ENCODE results near the gene APLP2. TPM values are rescaled to one million over a fixed set of nuclear protein-coding genes. Genes with fewer than 3 reads are reported as not detected.
"Not testable (repeated sequence)": the region's sequence is repeated elsewhere in the genome, so short reads cannot be mapped to it uniquely, and the experiment has no call there.

The APLP2 gene
- total RNA-seq, 2 donors from 2014 or later = 349 to 496 TPM

DNA sequence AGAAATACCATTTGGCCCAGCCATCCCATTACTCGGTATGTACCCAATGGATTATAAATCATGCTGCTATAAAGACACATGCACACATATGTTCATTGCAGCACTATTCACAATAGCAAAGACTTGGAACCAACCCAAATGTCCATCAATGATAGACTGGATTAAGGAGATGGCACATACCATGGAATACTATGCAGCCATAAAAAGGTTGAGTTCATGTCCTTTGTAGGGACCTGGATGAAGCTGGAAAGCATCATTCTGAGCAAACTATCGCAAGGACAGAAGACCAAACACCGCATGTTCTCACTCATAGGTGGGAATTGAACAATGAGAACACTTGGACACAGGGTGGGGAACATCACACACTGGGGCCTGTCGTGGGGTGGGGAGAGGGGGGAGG lies 39.0 kb downstream of the APLP2 start:
- intact Hi-C loops (cut with DNase I, micrococcal nuclease); ATAC-seq: not testable (repeated sequence)

DNA sequence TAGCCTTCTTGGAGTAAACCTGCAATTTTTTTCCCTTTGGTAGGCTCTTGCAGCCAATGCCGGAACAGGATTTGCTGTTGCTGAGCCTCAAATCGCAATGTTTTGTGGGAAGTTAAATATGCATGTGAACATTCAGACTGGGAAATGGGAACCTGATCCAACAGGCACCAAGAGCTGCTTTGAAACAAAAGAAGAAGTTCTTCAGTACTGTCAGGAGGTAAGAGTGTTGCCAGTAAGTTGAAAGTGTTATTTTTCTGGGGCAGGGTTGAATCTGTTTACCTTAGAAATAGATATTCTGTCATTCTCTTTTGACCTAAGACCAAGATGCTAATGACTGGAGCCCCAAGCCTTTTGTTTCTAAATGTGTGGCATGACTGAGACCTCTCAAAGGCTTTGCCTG lies 39.7 kb downstream of the APLP2 start:
- ATAC-seq (no peak), DNase-seq (no peak)
- intact Hi-C loops (cut with DNase I, micrococcal nuclease) = no loop called here

More for the DNA sequence above, 39.0 kb downstream of the APLP2 start:
- DNase-seq = not testable (repeated sequence)

DNA sequence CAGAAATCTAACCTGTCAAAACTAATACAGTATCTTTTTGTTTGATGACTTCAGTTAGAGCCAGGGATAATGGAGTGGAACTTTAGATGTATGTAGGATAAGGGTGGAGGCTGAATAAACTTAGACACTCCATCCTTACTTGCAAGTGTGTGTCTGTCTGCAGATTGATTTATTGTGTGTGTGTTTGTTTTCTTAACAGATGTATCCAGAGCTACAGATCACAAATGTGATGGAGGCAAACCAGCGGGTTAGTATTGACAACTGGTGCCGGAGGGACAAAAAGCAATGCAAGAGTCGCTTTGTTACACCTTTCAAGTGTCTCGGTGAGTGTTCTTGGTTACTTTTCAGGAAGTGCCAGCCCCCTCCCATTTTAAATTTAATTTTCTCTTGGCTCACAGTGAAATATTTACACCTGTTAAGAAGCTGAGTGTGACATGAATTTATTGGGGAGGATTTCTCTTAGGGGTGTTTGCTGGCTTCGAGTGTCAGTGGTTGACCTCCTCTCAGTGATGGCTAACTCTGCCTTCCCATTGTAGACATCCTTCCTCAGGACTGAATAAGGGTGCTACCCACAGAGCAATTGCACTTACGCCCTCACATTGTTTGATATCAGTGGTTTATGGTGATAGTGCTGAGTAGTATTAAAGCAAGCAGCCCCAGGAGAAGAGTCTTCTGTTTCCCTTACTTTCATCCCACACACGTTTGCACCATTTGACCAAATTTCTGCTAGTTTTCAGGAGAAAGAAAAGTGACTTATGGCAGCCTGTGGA lies 40.8 kb downstream of the APLP2 start:
- ATAC-seq = no peak
- intact Hi-C loops (cut with DNase I, micrococcal nuclease) = no loop called here
- no peak for DNase-seq

DNA sequence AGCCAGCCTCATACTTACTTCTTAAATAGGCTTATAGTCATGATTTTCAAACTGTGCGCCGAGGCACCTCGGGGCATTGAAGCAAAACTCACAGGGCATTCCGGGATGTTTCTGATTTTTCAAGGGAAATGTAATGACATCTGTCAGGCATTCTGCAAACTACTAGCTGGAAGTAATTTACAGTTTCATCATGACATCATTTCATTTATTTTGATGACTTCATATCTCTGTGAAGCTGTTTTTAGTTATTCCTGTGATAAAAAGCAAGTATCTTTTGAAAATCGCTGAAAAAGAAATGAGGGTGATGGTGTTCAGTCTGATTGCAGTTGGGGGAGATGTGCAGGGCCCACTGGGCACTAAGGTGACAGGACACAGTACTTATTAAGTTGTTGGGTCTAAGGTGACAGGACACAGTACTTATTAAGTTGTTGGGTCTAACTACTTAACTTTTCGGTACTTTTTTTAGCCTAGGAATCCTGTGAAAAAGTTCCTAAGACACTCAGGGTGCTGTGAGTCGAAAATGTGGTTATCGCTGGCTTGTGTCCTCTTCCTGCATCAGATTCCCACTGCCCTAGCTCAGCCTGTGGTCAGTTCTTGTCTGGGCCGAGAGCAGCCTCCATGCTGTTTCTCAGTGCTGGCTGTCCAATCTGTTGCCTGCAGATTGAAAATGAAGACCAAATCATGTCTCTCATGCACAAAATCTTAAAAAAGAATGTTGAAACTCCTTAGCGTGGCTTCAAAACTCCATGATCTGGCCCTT lies 42.6 kb downstream of the APLP2 start:
- intact Hi-C loops (cut with DNase I, micrococcal nuclease) = no loop called here
- no peak for ATAC-seq
- no peak for DNase-seq

DNA sequence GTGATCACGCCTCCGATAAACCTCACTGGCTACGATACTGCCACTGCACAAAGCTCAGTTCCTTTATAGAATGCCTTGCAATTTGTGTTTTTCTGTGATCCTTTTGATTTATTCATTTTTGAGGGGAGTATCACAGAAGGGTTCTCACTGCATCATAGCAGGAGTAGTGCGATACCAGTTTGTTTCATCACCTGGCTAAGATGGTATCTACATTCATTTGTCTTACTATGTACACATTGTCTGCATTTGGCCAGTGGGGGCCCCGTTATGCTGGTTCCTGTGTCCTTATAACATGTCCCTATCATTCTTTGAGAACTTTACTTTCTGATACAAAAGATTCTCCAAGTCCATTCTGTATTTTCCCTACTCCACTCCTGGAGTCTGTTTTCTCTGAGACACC lies 44.6 kb downstream of the APLP2 start:
- no peak for ATAC-seq
- intact Hi-C loops (cut with DNase I, micrococcal nuclease) = no loop called here
- no peak for DNase-seq

DNA sequence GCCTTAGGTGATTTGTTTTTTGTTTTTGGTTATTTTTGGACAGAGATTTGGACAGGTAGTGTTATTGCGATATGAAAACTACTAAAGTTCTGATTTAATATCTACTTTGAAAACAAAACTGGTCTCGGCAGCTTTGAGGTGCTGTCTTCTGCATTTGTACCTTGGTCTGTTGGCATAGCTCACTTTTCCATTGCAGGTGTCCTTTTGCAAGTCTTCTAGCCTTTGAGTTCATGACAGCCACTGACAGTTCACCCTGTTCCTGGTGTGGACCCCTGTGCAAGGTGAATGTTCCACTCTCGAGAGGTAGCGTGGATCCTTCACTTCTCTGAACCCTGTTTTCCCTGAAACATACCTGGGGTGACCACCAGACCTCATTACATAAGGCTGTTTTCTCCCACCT lies 45.0 kb downstream of the APLP2 start:
- ATAC-seq (no peak), DNase-seq (no peak)
- intact Hi-C loops (cut with DNase I, micrococcal nuclease) = no loop called here

DNA sequence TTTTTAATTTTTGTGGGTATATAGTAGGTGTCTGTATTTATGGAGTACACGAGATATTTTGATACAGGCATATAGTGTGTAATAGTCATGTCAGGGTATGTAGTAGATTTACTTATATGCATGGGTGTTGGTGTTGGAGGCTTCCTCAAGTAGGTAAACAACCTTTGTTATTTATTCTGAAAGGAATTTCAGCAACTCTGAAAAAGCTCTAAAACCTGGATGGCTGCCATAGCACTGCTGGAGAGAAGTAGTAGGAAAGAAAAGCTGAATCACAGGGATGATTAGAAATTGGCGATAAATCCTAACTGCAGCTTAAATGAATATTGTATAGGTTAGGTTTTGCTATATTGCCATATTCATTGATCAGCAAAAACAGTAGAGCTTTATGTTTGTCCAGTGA lies 45.5 kb downstream of the APLP2 start:
- DNase-seq (no peak), ATAC-seq (no peak)
- intact Hi-C loops (cut with DNase I, micrococcal nuclease) = no loop called here

DNA sequence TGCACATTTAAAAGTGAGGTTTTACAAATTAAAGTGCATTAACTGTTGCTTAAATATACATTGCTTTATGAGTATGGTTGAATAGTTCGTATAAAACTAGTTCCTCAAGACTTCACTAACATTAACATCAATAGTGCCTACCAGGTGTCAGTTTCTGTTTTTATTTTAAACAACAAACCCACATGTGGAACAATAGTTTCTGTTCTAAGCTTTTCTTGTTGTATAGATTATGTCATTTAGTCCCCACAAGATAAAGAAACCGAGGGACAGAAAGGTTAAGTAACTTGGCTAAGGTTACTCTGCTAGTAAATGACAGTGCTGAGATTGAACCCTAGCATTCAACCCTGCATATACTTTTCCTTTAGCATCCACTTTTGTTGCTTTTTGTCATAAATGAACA lies 48.5 kb downstream of the APLP2 start:
- intact Hi-C loops (cut with DNase I, micrococcal nuclease) = no loop called here
- ATAC-seq = no peak
- DNase-seq = no peak

DNA sequence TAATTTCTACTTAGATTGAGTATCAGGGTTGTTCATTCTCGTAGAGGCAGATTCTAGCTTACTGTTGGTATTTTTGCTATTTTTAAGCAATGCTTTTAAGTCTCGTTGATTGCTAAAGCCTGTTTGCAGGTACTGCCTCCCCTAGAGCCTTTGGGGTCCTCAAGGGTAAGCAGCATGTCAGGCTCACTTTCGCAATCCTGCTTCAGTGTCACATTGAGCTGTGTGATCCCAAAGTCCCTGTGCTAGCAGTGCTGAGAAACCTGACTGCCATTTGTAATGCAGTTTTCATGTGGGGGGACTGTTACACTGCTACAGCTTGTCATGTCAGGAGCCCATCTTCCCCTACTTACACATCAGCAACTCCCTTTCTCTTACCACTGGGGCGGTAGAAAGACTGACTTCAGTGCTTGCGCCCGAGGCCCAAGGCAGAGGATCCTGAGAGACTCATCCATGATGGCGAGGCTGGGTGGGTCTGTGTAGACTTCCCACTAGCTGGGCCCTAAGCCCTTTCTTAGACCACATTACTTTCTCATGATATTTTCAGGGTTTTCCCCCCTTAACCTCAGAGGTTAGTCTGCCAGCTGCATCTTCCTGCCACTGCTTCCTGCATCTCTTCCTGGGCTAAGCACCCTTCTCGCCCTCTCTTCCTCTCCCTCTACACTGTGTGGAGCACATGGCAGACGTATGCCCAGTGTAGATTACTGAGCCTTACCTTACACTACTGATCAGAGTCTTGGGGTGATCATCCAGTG lies 49.1 kb downstream of the APLP2 start:
- no peak for DNase-seq
- no peak for ATAC-seq
- intact Hi-C loops (cut with DNase I, micrococcal nuclease) = no loop called here

DNA sequence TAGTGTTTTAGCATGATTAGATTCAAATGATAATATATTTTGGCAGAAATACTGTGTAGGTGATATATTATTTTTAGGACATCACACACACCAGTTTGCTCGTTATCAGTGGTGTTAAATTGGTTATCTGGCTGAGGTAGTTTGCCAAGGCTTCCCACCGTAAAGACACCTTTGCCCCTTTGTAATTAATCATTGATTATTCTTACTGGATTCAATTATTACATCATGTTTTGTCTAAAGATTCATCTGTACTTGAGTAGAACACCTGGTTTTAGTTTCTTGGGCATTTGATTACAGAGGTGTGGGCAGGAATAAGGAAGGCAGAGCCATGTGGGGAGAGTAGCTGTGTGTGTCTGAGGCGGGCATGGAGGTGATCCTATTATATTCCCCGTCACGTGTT lies 50.4 kb downstream of the APLP2 start:
- intact Hi-C loops (cut with DNase I, micrococcal nuclease) = loop anchor here in 1 of 2 donors (10.0 kb wide), 1 partner anchor 45 kb away; no protein-coding TSS in a partner anchor
- no peak for DNase-seq
- no peak for ATAC-seq

DNA sequence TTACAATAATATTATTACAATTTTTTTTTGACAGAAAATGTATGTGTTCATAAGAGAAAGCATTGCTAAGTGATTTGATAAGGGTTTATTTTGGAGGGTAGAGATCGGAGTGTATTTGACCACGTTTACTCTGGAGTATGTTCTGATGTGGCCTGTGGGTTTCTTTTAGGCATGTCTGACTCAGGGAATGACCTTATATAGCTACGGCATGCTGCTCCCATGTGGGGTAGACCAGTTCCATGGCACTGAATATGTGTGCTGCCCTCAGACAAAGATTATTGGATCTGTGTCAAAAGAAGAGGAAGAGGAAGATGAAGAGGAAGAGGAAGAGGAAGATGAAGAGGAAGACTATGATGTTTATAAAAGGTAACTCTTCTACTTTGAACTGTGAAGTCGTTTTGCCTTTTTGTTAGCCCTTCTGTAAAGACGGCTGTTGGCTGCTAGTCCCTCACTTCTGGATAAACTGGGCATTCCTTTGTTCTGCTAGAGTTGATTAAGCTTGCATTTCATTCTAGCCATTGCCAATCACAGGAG lies 51.8 kb downstream of the APLP2 start:
- ATAC-seq = no peak
- no peak for DNase-seq
- intact Hi-C loops (cut with DNase I, micrococcal nuclease) = loop anchor here in 1 of 2 donors (10.0 kb wide), 1 partner anchor 47 kb away; no protein-coding TSS in a partner anchor

DNA sequence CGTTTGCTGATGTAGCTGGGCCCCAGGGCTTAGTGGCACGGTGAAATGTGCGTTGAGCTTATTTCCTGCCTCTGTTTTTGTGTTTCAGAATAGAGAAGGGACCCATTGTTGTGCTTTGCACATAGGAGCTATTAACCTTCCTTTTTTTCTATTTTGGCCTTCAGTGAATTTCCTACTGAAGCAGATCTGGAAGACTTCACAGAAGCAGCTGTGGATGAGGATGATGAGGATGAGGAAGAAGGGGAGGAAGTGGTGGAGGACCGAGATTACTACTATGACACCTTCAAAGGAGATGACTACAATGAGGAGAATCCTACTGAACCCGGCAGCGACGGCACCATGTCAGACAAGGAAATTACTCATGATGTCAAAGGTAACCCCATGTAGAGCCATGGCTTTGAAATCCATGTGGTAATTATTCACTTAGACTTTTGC lies 52.5 kb downstream of the APLP2 start:
- ATAC-seq (no peak), DNase-seq (no peak)
- intact Hi-C loops (cut with DNase I, micrococcal nuclease) = loop anchor here in 1 of 2 donors (10.0 kb wide), 1 partner anchor 47 kb away; no protein-coding TSS in a partner anchor

DNA sequence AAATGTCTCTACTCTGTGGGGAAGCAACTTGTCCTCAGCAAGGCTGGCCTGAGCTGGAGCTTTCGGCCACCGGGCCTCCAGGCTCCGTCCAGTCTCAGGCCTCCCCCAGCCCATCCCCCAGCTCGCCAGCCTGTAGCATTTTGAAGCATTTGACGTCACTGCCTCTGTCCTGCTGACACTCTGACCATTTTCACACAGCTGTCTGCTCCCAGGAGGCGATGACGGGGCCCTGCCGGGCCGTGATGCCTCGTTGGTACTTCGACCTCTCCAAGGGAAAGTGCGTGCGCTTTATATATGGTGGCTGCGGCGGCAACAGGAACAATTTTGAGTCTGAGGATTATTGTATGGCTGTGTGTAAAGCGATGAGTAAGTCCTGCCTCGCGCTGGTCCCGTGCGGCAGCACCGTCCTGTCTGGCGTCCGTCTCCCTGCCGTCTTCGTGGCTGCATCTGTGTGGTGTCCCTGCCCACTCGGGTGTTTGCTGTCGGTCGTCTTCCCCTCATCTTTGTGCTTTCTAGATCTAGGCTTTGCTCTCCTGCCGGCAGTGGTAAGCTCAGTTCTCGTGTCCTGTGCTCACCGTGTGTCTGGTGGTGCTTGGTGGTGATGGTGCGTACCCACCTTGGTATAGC lies 53.8 kb downstream of the APLP2 start:
- intact Hi-C loops (cut with DNase I, micrococcal nuclease) = loop anchor here in 1 of 2 donors (10.0 kb wide), 1 partner anchor 49 kb away; no protein-coding TSS in a partner anchor
- ATAC-seq = no peak

DNA sequence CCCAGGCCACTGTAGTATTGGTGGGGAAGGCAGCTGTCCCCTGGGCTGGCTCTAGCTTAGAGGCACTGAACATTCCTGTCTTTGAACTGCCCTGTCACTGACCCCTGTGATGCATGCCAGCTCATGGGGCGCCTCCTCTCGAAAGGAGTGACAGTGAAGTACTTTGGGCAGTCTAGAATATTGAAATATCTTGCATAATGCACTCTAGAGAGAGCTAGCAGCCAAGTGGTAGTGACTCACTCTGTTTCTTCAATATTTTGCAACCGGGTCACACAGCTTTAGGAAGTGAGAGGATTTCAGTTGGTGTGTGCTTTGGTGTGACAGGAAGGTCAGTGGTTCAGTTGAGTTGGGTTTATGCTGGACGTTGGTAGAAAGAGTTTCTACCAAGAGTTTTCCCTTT lies 54.4 kb downstream of the APLP2 start:
- ATAC-seq = no peak
- DNase-seq = peak in 1 of 2 donors; percentile 51
- intact Hi-C loops (cut with DNase I, micrococcal nuclease) = loop anchor here in 1 of 2 donors (10.0 kb wide), 1 partner anchor 49 kb away; no protein-coding TSS in a partner anchor

More for the DNA sequence above, 53.8 kb downstream of the APLP2 start:
- no peak for DNase-seq

DNA sequence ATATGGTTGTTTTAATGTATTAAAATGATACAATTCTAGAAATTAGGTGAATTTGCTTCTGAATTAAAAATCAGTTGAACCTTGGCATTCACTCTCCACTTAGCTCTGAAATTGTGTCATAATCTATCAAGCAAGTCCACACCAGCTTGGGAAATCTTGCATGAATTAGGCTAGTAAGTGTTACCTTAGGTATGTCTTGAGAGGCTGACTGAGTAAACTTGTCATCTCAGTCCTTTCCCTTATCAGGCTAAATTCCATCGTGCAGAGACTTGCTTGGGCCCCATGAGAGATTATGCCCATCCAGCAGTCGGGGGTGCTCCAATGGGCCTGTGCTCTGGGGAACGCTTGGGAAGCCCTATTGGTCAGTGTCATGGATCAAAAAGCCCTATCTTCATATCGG lies 55.9 kb downstream of the APLP2 start:
- intact Hi-C loops (cut with DNase I, micrococcal nuclease) = loop anchor here in 1 of 2 donors (10.0 kb wide), 1 partner anchor 51 kb away; no protein-coding TSS in a partner anchor
- ATAC-seq (no peak), DNase-seq (no peak)

DNA sequence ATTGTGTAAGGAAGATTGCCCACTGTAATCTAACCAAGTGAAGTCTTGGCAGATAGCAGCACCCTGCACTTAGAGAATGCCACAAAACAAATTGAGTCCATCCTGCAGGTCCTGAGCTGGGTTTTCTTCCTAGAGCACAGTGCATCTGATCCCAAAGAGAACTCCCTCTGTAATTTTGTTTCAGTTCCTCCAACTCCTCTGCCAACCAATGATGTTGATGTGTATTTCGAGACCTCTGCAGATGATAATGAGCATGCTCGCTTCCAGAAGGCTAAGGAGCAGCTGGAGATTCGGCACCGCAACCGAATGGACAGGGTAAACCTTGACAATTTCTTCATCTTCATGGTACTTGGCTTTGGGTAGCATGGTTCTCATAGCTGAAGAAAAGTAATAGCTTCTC lies 56.8 kb downstream of the APLP2 start:
- DNase-seq (no peak), ATAC-seq (no peak)
- intact Hi-C loops (cut with DNase I, micrococcal nuclease) = loop anchor here in 1 of 2 donors (10.0 kb wide), 1 partner anchor 52 kb away; no protein-coding TSS in a partner anchor

DNA sequence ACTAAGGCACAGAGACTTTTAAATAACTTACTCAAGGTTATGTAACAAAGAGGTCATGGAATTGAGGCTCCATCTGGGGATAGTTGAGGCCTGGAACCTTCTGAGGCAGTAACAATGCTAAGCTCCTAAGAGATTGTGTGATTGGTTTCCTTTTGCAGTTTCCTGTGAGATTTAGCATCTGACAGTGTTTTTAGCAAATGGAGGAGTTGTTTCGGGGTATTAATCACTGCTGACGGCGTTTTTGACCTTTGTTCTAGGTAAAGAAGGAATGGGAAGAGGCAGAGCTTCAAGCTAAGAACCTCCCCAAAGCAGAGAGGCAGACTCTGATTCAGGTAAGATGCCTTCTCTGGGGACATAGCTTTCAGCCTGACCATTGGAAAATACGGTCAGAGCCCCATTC lies 57.8 kb downstream of the APLP2 start:
- no peak for DNase-seq
- intact Hi-C loops (cut with DNase I, micrococcal nuclease) = loop anchor here in 1 of 2 donors (10.0 kb wide), 1 partner anchor 53 kb away; no protein-coding TSS in a partner anchor
- ATAC-seq = peak; percentile 25

DNA sequence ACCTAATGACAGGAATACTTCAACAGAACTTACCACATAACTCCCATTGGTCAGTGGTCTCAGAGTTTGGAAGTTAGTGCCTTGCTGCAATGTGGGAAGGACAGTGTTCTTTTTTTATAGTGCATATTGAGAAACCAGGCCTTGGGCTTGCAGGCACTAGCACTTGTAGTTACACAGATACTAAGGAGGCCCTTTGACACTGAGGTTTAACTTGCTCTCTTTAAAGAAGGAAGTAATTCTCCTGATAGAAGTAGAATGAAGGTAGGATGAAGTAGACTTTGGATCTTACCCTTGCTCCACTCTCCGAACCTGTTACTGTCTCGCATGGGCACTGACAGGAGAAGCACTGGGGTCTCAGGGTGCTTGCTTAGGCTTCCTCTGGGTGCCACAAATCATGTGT lies 58.9 kb downstream of the APLP2 start:
- ATAC-seq (peak; percentile 85), DNase-seq (no peak)
- intact Hi-C loops (cut with DNase I, micrococcal nuclease) = loop anchor here in 1 of 2 donors (10.0 kb wide), 1 partner anchor 54 kb away; no protein-coding TSS in a partner anchor

All from left colon (tissue), 2 donors.